B cell (primary cell): ENCODE results near the gene BCAR1.

Source experiments
- EZH2 ChIP-seq: IDR thresholded peaks from 2 replicates; pipeline ENCODE4 v1.6.1; 2012; ENCODE audit warnings: borderline replicate concordance, low read depth, mild to moderate bottlenecking, moderate library complexity, low read length; ENCODE audit not compliant: insufficient read depth, poor library complexity, severe bottlenecking
- TF ChIP-seq, protein P1 (sequence below): fragments of 200-600 bp; IDR thresholded peaks from one replicate; pipeline ENCODE4 v1.8.0; 2022; ENCODE audit warnings: antibody characterized with exemption, mild to moderate bottlenecking

- TF ChIP-seq, protein P1, sequence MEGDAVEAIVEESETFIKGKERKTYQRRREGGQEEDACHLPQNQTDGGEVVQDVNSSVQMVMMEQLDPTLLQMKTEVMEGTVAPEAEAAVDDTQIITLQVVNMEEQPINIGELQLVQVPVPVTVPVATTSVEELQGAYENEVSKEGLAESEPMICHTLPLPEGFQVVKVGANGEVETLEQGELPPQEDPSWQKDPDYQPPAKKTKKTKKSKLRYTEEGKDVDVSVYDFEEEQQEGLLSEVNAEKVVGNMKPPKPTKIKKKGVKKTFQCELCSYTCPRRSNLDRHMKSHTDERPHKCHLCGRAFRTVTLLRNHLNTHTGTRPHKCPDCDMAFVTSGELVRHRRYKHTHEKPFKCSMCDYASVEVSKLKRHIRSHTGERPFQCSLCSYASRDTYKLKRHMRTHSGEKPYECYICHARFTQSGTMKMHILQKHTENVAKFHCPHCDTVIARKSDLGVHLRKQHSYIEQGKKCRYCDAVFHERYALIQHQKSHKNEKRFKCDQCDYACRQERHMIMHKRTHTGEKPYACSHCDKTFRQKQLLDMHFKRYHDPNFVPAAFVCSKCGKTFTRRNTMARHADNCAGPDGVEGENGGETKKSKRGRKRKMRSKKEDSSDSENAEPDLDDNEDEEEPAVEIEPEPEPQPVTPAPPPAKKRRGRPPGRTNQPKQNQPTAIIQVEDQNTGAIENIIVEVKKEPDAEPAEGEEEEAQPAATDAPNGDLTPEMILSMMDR: no peak
- no peak for TF ChIP-seq EZH2
Measured at GRCh38 chr16:75289189-75289588, 37.8 kb upstream of the BCAR1 start.
